SK-MEL-5 (cell line): Measurements from ENCODE around the gene SS18. TPM values are rescaled to one million over a fixed set of nuclear protein-coding genes. Genes with fewer than 3 reads are reported as not detected.

Experiments used
- DNase-seq: peaks from one replicate; pipeline ENCODE4 v3.0.0-alpha.2; 2016; ENCODE audit warnings: low read depth, low spot score
- in situ Hi-C: cut with HindIII; loops from 2 replicates; pipeline ENCODE4 v1.10.0; 2016; ENCODE audit warnings: low sequenced_read_pairs, high pct_unique_total_duplicates, low pct_unique_long_range_greater_than_20kb
- total RNA-seq: library from RNA; depleted of rRNA; stranded (reverse); fragments of >200 nt; shearing (Covaris generic); gene quantifications from 2 replicates; pipeline ENCODE4 v1.2.3, GENCODE V29; 2014

Gene SS18
- total RNA-seq, 1 experiment from 2014 or later, result 81.6 TPM

DNA sequence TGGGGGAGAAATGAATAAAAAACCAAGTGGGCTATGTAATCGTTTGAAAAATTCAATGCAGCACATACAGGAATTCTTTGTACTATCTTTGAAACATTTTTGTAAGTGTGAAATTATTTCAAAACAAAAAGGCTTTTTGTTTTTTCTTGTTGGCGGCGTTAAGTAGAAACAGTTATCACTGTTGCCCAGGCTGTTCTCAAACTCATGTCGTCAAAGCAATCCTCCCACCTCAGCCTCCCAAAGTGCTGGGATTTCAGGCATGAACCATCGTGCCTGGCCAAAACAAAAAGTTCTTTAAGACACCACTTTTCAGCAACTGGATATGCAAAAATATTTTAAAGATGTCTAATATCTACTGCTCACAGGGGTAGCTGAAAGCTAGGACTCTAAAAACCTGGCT lies 5.4 kb downstream of the SS18 start:
- in situ Hi-C loops, result no loop called here

DNA sequence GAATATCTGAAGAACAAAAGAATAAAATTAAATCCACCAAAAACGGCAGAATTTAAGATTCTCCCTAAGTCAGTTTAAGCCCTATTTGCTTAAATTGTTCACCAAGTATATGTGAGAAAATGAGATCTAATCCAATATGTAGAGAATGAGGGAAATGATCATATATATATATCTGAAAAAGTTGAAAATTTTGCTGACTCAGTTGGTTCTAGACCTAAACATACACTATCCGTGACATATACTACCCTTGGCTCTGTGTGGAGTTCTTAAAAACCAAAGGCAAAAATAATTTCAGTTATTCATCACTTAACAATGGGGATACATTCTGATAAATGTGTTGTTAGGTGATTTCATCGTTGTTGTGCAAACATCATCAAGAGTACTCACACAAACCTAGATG lies 7.3 kb downstream of the SS18 start:
- in situ Hi-C loops, result no loop called here

More for the DNA sequence above, 5.4 kb downstream of the SS18 start:
- no peak for DNase-seq

DNA sequence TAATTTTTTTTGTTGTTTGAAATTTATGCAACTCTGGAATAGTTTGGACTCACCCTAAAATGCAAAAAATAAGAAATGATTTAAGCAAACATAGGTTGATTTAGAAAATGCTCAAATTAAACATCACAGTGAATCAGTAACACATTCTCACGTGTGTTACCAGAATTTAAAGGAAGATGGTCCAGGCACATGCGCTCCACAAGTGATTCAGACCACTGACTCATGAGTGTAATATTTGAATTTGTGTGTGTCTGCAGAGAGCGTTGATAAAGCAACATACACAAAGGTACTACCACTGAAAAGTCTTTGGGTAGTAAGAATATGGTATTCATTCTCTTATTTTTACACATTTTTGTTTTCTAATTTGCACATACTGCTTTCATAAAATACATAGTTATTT lies 7.9 kb downstream of the SS18 start:
- in situ Hi-C loops, result no loop called here
- no peak for DNase-seq

More for the DNA sequence above, 7.3 kb downstream of the SS18 start:
- DNase-seq, result no peak

- DNase-seq, result no peak
- in situ Hi-C loops, result no loop called here
Measured at GRCh38 chr18:26074246-26074645, 16.2 kb downstream of the SS18 start.

- in situ Hi-C loops, result no loop called here
Measured at GRCh38 chr18:26073758-26074157, 16.7 kb downstream of the SS18 start.

DNA sequence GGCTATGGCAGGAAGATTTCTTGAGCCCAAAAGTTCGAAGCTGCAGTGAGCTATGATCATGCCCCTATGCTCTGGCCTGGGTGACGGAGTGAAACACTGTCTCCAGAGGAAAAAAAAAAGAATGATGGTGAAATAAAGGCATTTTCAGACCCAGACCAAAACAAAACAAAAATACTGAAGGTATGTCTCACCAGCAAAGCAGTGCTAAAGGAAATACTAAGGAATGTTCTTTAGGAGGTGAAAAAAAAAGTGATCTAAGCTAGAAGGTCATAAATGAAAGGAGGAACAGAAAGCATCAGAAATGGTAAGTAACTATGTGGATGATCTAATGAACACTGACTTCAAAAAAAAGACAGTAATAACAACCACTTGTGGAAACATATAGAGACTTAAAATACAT lies 18.7 kb downstream of the SS18 start:
- DNase-seq, result no peak
- in situ Hi-C loops, result no loop called here

More at GRCh38 chr18:26073758-26074157, 16.7 kb downstream of the SS18 start:
- DNase-seq, result no peak

- DNase-seq, result no peak
- in situ Hi-C loops, result no loop called here
Measured at GRCh38 chr18:26071020-26071419, 19.4 kb downstream of the SS18 start.

DNA sequence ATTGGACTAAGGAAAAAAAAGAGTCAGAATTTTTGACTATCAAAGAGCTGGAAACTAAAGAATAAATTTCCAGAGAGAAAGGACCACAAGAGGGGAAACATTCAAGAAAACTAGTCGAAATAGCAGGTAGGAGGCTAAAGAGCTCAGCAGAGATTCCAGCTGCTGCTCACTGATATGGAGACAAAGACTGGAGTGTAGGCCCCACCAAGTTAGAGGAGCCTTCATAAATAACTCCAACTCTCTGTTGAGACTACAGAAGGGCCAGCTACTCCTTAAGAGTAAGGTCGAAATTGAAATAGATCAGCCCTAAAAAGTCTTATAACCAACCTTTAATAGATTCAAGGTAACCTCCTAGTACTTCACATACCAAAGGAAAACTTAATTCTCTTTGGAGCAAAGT lies 31.1 kb downstream of the SS18 start:
- in situ Hi-C loops, result no loop called here
- DNase-seq, result no peak

GRCh38 chr18:26057344-26057773 lies 33.1 kb downstream of the SS18 start:
- in situ Hi-C loops, result no loop called here
- no peak for DNase-seq

DNA sequence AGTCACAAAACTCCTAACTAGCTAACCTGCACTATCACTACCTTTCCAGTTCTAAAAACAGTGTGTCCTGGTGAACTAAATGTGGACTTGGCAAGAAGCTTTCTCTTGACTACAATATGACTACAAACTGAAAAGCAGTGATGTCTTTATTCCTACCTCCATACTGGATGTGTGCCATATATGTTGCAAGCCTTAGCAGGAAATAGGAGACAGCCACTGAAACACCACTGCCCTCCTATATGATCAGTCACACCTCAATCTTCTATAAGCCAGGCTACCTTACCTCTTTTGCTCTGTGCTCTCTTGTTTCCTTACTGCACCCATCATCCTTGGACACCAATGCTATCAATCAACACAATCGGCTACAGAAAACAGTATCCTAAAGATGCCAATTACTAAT lies 34.1 kb downstream of the SS18 start:
- no peak for DNase-seq
- in situ Hi-C loops, result no loop called here

GRCh38 chr18:26052505-26052904 lies 37.9 kb downstream of the SS18 start:
- in situ Hi-C loops, result no loop called here
- peak; percentile 31 for DNase-seq

DNA sequence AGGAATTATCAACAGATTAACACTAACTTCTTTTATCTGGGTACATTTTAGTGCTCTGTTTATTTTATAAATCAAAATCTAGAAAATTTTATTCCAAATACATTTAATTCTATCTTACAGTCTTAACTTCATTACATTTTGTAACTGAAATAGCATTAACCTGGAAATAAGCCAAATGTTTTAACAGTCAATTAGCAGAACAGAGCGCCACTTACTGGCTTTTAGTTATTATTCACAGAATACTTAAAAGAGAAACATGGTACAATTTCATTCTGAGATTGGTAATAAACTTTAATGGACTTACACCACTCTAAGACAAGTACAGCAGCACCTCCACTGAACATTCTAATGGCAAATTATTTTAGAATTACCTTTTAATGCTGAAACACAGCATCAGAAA lies 38.6 kb downstream of the SS18 start:
- in situ Hi-C loops, result no loop called here
- peak; percentile 4 for DNase-seq

GRCh38 chr18:26046419-26047077 lies 43.9 kb downstream of the SS18 start:
- in situ Hi-C loops, result no loop called here
- no peak for DNase-seq

GRCh38 chr18:26044807-26045206 lies 45.6 kb downstream of the SS18 start:
- in situ Hi-C loops, result no loop called here
- DNase-seq, result no peak

DNA sequence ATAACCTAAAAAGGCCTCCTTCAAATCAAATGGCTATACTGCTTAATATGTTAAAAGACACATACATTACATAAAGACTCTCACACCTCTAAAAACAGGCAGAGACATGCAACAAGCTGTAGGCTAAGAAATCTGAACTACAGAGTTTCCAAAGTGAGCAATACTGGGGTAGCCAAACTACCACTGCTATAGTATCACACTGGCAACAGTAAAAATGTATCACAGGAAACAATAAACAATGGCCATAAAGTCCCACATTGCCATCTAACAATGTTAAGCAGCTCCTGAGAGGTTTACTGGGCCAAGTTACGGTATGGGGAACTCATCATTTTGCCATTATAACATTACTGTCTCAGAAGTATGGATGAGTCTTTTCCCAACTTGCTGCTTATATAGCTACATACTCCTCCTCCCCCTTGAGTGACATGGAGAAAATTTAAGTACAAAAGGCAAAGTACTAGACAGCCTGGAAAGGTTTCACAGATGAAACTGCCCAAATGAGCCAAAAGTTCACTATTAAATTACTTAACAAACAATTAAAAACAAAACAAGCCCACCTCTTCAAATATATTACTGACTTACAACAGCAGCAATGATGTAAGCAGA lies 50.3 kb downstream of the SS18 start:
- DNase-seq, result peak; percentile 22
- in situ Hi-C loops, result no loop called here

GRCh38 chr18:26039203-26039602 lies 51.2 kb downstream of the SS18 start:
- in situ Hi-C loops, result no loop called here
- no peak for DNase-seq

- no peak for DNase-seq
- in situ Hi-C loops, result no loop called here
Measured at GRCh38 chr18:26036635-26037034, 53.8 kb downstream of the SS18 start.

GRCh38 chr18:26034850-26035497 lies 55.4 kb downstream of the SS18 start:
- in situ Hi-C loops, result no loop called here
- no peak for DNase-seq

GRCh38 chr18:26022585-26022984 lies 67.8 kb downstream of the SS18 start:
- DNase-seq, result no peak
- in situ Hi-C loops, result no loop called here
